ENCODE data around the gene SURF6. TPM values are rescaled to one million over a fixed set of nuclear protein-coding genes. Genes with fewer than 3 reads are reported as not detected.
A peak's percentile ranks its signal among the peaks of the same experiment; 100 is the strongest.

The SURF6 gene
- total RNA-seq, 4 donors from 2014 or later, result 16.1 to 41.2 (median 26.8) TPM

DNA sequence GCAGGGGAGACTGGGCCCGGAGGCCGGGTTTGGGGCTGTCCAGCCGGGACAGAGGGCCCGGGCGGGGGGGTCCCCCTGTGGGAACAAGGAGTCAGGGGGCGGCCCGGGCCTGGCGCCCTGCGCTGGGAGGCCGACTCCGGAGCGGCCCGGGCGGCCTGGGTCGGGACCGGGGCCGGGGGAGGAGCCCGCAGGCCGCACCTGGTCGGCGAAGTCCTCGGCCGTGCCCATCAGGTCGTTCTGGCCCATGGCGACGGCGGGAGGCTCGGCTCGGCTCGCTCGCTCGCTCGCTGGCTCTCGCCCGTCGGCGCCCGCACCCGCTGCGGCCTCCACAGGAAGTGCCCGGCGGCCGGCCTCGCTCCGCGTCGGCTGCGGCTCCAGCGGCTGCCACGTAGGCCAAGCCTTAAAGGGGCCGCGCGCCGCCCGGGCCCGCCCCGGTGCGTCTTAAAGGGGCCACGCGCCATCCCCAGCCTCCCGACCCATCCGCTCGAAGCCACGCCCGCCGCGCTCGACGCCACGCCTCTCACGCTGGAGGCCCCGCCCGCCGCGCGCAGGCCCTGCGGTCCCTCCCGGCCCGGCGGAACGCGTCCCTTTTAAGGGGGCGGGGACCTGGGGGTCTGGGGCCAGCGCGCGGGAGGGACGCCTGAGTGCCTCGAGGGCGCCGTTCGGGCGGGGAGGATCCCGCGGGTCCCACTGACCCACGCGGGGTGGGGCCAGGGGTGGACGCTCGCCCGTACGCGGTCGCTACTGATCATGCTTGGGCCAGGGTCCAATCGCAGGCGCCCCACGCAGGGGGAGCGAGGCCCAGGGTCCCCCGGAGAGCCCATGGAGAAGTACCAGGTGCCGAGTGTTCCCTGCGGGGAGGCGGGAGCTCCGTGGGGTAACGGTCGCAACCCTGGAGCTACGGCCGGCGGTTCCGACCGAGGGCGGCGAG is 40.0 kb upstream of the SURF6 start, which contains the start of the genes STKLD1 and SURF4:
Gene STKLD1, plus strand, starts transcription at position 643 of the 931 bp plus-strand sequence. Its CDS starts 108 bp downstream, at position 751.
Gene SURF4, minus strand, starts transcription at position 337 of the 931 bp plus-strand sequence. Its CDS starts 91 bp downstream, at position 246.
- TF ChIP-seq, protein P1, sequence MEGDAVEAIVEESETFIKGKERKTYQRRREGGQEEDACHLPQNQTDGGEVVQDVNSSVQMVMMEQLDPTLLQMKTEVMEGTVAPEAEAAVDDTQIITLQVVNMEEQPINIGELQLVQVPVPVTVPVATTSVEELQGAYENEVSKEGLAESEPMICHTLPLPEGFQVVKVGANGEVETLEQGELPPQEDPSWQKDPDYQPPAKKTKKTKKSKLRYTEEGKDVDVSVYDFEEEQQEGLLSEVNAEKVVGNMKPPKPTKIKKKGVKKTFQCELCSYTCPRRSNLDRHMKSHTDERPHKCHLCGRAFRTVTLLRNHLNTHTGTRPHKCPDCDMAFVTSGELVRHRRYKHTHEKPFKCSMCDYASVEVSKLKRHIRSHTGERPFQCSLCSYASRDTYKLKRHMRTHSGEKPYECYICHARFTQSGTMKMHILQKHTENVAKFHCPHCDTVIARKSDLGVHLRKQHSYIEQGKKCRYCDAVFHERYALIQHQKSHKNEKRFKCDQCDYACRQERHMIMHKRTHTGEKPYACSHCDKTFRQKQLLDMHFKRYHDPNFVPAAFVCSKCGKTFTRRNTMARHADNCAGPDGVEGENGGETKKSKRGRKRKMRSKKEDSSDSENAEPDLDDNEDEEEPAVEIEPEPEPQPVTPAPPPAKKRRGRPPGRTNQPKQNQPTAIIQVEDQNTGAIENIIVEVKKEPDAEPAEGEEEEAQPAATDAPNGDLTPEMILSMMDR (IDR thresholded peaks at IDR 0.05), result peak in 3 of 6 experiments; percentile 34 to 51 (median 45)
- peak; percentile 83 to 96 for TF ChIP-seq POLR2A (IDR thresholded peaks at IDR 0.05)
- H3K9me3 ChIP-seq, result no peaks in the 10 kb centered on the region
- peaks cover 8 to 43% (median 21%) of the 10 kb centered on the region in 4 donors for H3K4me1 ChIP-seq
- H3K4me3 ChIP-seq, result peak within 1 kb of the TSS; percentile 94 to 100 (median 98)
- DNase-seq, result peak; percentile 95 to 98 (median 98)
- peaks cover 0 to 18% (median 0%) of the 10 kb centered on the region in 3 donors for H3K36me3 ChIP-seq
- no peaks in the 10 kb centered on the region for H3K27me3 ChIP-seq
- H3K27ac ChIP-seq, result peak within 1 kb of the TSS; percentile 96 to 100 (median 99)

DNA sequence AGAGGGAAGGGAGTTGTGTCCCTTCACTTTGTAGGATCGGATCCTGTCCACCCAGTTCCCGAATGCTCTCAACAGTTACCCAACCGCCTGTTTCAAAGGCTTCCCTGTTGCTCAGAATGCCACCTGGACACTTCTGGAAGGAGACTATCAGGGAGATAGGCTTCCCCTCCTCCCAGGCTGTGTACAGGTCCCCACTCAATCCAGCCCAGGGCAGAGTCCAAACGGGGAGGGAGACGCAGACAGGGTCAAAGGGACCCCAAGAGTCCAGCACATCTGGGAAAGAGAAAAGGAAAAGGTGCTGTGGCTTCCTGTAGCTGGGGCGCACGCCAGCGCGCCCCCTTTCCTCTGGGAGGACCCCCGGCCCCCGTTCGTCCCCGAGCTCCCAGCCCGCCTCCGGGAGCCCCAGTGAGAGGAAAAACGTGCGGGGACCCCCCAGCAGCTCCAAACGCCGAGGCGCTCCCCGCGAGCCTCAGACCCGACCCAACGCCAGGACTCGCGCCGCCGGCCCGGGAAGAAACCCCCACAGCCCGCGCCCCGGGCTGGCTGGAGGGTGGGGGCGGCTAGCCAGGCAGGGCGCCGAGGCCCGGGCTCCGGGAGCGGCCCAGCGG is 39.2 kb upstream of the SURF6 start:
- H3K4me3 ChIP-seq, result peak overlapping the region; percentile 94 to 100 (median 98)
- no peaks in the 10 kb centered on the region for H3K9me3 ChIP-seq
- no peaks in the 10 kb centered on the region for H3K27me3 ChIP-seq
- H3K36me3 ChIP-seq, result peaks cover 0 to 22% (median 0%) of the 10 kb centered on the region in 3 donors
- peak overlapping the region; percentile 96 to 100 (median 99) for H3K27ac ChIP-seq
- TF ChIP-seq, protein P1 (IDR thresholded peaks at IDR 0.05), result no peak
- TF ChIP-seq POLR2A (IDR thresholded peaks at IDR 0.05), result peak; percentile 38 to 61
- DNase-seq, result peak in 2 of 3 donors; percentile 77 to 79
- H3K4me1 ChIP-seq, result peaks cover 10 to 51% (median 23%) of the 10 kb centered on the region in 4 donors

GRCh38 chr9:133374612-133375115 is 38.7 kb upstream of the SURF6 start:
- no peaks in the 10 kb centered on the region for H3K27me3 ChIP-seq
- peaks cover 0 to 28% (median 0%) of the 10 kb centered on the region in 3 donors for H3K36me3 ChIP-seq
- peak overlapping the region; percentile 94 to 100 (median 98) for H3K4me3 ChIP-seq
- H3K4me1 ChIP-seq, result peaks cover 14 to 57% (median 26%) of the 10 kb centered on the region in 4 donors
- H3K27ac ChIP-seq, result peak overlapping the region; percentile 96 to 100 (median 99)
- DNase-seq, result no peak
- TF ChIP-seq, protein P1 (IDR thresholded peaks at IDR 0.05), result no peak
- TF ChIP-seq POLR2A (IDR thresholded peaks at IDR 0.05), result no peak
- no peaks in the 10 kb centered on the region for H3K9me3 ChIP-seq

DNA sequence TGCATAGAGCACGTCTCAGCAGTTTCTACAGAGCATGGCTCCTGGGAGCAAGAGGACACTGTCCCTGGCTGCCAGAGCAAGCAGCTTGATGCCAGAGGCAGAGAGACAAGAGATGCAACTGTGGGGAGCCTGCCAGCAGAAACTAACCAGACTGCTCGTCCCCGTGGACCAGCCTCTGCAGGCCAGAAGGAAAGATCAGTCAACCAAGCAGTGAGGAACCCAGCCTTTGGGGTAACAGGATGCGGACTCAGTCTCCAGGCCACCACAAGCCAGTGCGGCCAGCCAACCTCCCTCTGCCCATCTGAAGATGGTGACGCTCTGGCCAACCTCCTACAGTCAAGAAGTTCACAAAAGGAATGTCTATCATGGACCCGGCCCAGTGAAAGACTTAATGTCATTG is 36.2 kb upstream of the SURF6 start:
- Histone ChIP-seq H3K36me3 (peaks cover 0 to 31% (median 0%) of the 10 kb centered on the region in 3 donors), H3K4me3 (no peak overlapping the region), H3K27ac (peak overlapping the region in 3 of 4 donors; percentile 72 to 85 (median 80)), H3K27me3 (no peaks in the 10 kb centered on the region), H3K4me1 (peaks cover 18 to 82% (median 33%) of the 10 kb centered on the region in 4 donors), H3K9me3 (no peaks in the 10 kb centered on the region)
- DNase-seq, result no peak
- TF ChIP-seq, protein P1 (IDR thresholded peaks at IDR 0.05), result no peak
- no peak for TF ChIP-seq POLR2A (IDR thresholded peaks at IDR 0.05)

DNA sequence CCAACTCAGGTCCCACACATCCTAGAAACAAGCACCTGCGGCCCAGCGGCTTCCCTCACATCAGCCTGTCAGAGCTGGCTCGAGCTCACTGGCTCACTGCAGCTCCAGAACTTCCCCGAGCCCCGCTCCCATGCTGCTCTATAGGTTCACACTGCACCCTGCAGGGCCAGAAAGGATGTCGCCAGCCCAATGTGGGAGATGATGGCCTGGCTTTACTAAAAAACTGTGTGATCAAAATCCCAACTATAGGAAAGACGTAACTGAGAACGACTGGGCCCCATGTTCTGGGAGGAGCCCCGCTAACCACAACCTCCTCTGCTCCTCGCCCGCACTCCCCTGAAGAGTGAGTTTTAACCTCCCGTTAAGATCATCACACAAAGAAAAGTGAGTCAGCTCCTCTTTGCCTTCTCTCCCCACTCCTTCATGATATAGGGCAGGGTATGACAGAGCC is 35.3 kb upstream of the SURF6 start:
- DNase-seq, result peak in 2 of 3 donors; percentile 43 to 59
- peaks cover 0 to 39% (median 0%) of the 10 kb centered on the region in 3 donors for H3K36me3 ChIP-seq
- peak overlapping the region; percentile 71 to 85 (median 76) for H3K27ac ChIP-seq
- H3K4me3 ChIP-seq, result peak overlapping the region in 2 of 4 donors; percentile 12 to 16
- H3K27me3 ChIP-seq, result no peaks in the 10 kb centered on the region
- TF ChIP-seq, protein P1 (IDR thresholded peaks at IDR 0.05), result no peak
- H3K9me3 ChIP-seq, result no peaks in the 10 kb centered on the region
- H3K4me1 ChIP-seq, result peaks cover 18 to 82% (median 30%) of the 10 kb centered on the region in 4 donors
